OCI-LY3 (cell line): Measurements from ENCODE around the gene RRAS2.

ENCODE experiments used
- CTCF ChIP-seq: fragments of 200-600, 300-600 bp; sonication (generic); IDR thresholded peaks from 2 replicates; pipeline ENCODE4 v1.5.1; 2014; ENCODE audit warnings: antibody characterized with exemption, low read length, low read depth
- EZH2phosphoT487 ChIP-seq: fragments of 200-600 bp; shearing (Covaris generic); IDR thresholded peaks from 2 replicates; pipeline ENCODE4 v1.6.1; 2018; ENCODE audit warnings: antibody characterized with exemption, mixed run types, low read depth

- no peak for TF ChIP-seq CTCF
- no peak for TF ChIP-seq EZH2phosphoT487
Measured at GRCh38 chr11:14356342-14356741, 2.6 kb downstream of the RRAS2 start.
